ENCODE data around the gene NKAIN1. TPM values are rescaled to one million over a fixed set of nuclear protein-coding genes. Genes with fewer than 3 reads are reported as not detected.

NKAIN1 gene
- polyA plus RNA-seq, 1 donor (not counting 4 experiments of a cell fraction or from before 2014, with no cell fraction given): not detected

GRCh38 chr1:31199236-31199790, 40.4 kb downstream of the NKAIN1 start:
- no peaks in the 10 kb centered on the region for H3K9me3 ChIP-seq (ENCODE audit: control insufficient read depth, low read depth, low read length)
- H3K79me2 ChIP-seq (ENCODE audit: control insufficient read depth, insufficient read depth, low read length): no peaks in the 10 kb centered on the region
- no peak overlapping the region for H2AFZ ChIP-seq (ENCODE audit: control insufficient read depth, low read length)
- FAIRE-seq (no peak), DNase-seq (ENCODE audit: low read depth, low spot score) (no peak)
- no peak for TF ChIP-seq EZH2 (IDR thresholded peaks at IDR 0.05; ENCODE audit: low read length)
- no peak for TF ChIP-seq CTCF (optimal IDR thresholded peaks at IDR 0.05 in 1 of 3, IDR thresholded peaks at IDR 0.05 in 1 of 3, conservative IDR thresholded peaks at IDR 0.05 in 1 of 3; ENCODE audit: extremely low read depth in 1 of 3, insufficient read depth in 2 of 3, low read length in 3 of 3)
- no peaks in the 10 kb centered on the region for H4K20me1 ChIP-seq (ENCODE audit: control insufficient read depth, extremely low read depth, insufficient read depth, low read length)
- H3K4me1 ChIP-seq (ENCODE audit: control insufficient read depth, extremely low read depth, insufficient read depth, low read length): no peaks in the 10 kb centered on the region
- H3K9me1 ChIP-seq (ENCODE audit: control insufficient read depth, extremely low read depth, insufficient read depth, low read length): no peaks in the 10 kb centered on the region
- H3K27me3 ChIP-seq (ENCODE audit: control insufficient read depth, extremely low read depth, insufficient read depth, low read length): no peaks in the 10 kb centered on the region
- no peaks in the 10 kb centered on the region for H3K36me3 ChIP-seq (ENCODE audit: control insufficient read depth in 2 of 2, extremely low read depth in 1 of 2, insufficient read depth in 2 of 2, low read length in 2 of 2)
- H3K4me3 ChIP-seq (ENCODE audit: control insufficient read depth in 2 of 3, extremely low read depth in 1 of 3, insufficient read depth in 2 of 3, low read depth in 1 of 3, low read length in 3 of 3): no peak overlapping the region
- no peak overlapping the region for H3K9ac ChIP-seq (ENCODE audit: control insufficient read depth, extremely low read depth, insufficient read depth, low read length)
- H3K4me2 ChIP-seq (ENCODE audit: control insufficient read depth, extremely low read depth, insufficient read depth, low read depth, low read length): no peak overlapping the region
- H3K27ac ChIP-seq (ENCODE audit: control insufficient read depth, insufficient read depth, low read length): no peak overlapping the region
- dilution Hi-C loops (cut with MboI; ENCODE audit: extremely low pct_ligation_motif_present, low sequenced_read_pairs): no loop called here

DNA sequence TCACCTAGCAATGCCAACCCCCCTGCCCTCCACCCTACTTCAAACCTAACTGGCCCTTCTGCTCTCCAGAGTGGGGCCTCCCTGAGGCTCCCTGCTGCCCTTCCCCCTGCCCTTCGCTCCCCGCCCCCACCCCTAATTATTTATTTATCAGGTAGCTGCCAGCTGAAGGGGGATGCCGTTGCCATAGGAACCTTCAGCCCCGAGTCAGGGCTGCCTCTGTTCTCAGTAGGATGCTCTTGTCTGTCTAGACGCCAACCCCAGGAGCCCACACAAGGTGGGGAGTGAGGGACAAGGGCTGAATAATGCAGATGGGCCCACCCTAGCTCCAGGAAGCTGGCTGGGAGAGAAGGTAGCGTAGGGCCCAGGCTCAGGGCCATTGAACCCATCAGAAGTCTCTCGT, 41.1 kb downstream of the NKAIN1 start:
- FAIRE-seq (no peak), DNase-seq (ENCODE audit: low read depth, low spot score) (no peak)
- no peak overlapping the region for H3K4me3 ChIP-seq (ENCODE audit: control insufficient read depth in 2 of 3, extremely low read depth in 1 of 3, insufficient read depth in 2 of 3, low read depth in 1 of 3, low read length in 3 of 3)
- no peaks in the 10 kb centered on the region for H3K79me2 ChIP-seq (ENCODE audit: control insufficient read depth, insufficient read depth, low read length)
- dilution Hi-C loops (cut with MboI; ENCODE audit: extremely low pct_ligation_motif_present, low sequenced_read_pairs): no loop called here
- H3K27ac ChIP-seq (ENCODE audit: control insufficient read depth, insufficient read depth, low read length): no peak overlapping the region
- no peaks in the 10 kb centered on the region for H3K36me3 ChIP-seq (ENCODE audit: control insufficient read depth in 2 of 2, extremely low read depth in 1 of 2, insufficient read depth in 2 of 2, low read length in 2 of 2)
- H2AFZ ChIP-seq (ENCODE audit: control insufficient read depth, low read length): no peak overlapping the region
- H3K4me1 ChIP-seq (ENCODE audit: control insufficient read depth, extremely low read depth, insufficient read depth, low read length): no peaks in the 10 kb centered on the region
- no peaks in the 10 kb centered on the region for H3K9me1 ChIP-seq (ENCODE audit: control insufficient read depth, extremely low read depth, insufficient read depth, low read length)
- H3K4me2 ChIP-seq (ENCODE audit: control insufficient read depth, extremely low read depth, insufficient read depth, low read depth, low read length): no peak overlapping the region
- no peak overlapping the region for H3K9ac ChIP-seq (ENCODE audit: control insufficient read depth, extremely low read depth, insufficient read depth, low read length)
- H3K27me3 ChIP-seq (ENCODE audit: control insufficient read depth, extremely low read depth, insufficient read depth, low read length): no peaks in the 10 kb centered on the region
- H3K9me3 ChIP-seq (ENCODE audit: control insufficient read depth, low read depth, low read length): no peaks in the 10 kb centered on the region
- TF ChIP-seq CTCF (optimal IDR thresholded peaks at IDR 0.05 in 1 of 3, IDR thresholded peaks at IDR 0.05 in 1 of 3, conservative IDR thresholded peaks at IDR 0.05 in 1 of 3; ENCODE audit: extremely low read depth in 1 of 3, insufficient read depth in 2 of 3, low read length in 3 of 3): no peak
- no peak for TF ChIP-seq EZH2 (IDR thresholded peaks at IDR 0.05; ENCODE audit: low read length)
- H4K20me1 ChIP-seq (ENCODE audit: control insufficient read depth, extremely low read depth, insufficient read depth, low read length): no peaks in the 10 kb centered on the region
